NCI-H82 treated with DMSO at 0.1 percent for 48 hours (cell line): ENCODE data around the gene ARHGAP5.
A peak's percentile ranks its signal among the peaks of the same experiment; 100 is the strongest.

Experiments
- DNase-seq: peaks from one replicate; lab custom pipeline; 2025; ENCODE audit not compliant: unreplicated experiment; lab: John Stamatoyannopoulos, UW

Gene ARHGAP5

GRCh38 chr14:32074887-32075572 lies 2.1 kb upstream of the ARHGAP5 start:
- DNase-seq, result no peak

GRCh38 chr14:32075672-32076277 lies 1.3 kb upstream of the ARHGAP5 start:
- DNase-seq, result no peak

GRCh38 chr14:32076278-32077080 lies 625 bp upstream of the ARHGAP5 start:
- peak; percentile 78 for DNase-seq

- peak; percentile 37 for DNase-seq
Measured at GRCh38 chr14:32078023-32078857, 1.1 kb downstream of the ARHGAP5 start.

GRCh38 chr14:32078858-32079216 lies 1.7 kb downstream of the ARHGAP5 start:
- no peak for DNase-seq

GRCh38 chr14:32079264-32079663 lies 2.2 kb downstream of the ARHGAP5 start:
- DNase-seq, result no peak

- no peak for DNase-seq
Measured at GRCh38 chr14:32080001-32080510, 3.0 kb downstream of the ARHGAP5 start.

- no peak for DNase-seq
Measured at GRCh38 chr14:32081901-32082300, 4.8 kb downstream of the ARHGAP5 start.

GRCh38 chr14:32083315-32083624 lies 6.2 kb downstream of the ARHGAP5 start:
- no peak for DNase-seq

GRCh38 chr14:32083789-32084188 lies 6.7 kb downstream of the ARHGAP5 start:
- no peak for DNase-seq

- no peak for DNase-seq
Measured at GRCh38 chr14:32085182-32085844, 8.2 kb downstream of the ARHGAP5 start.

- no peak for DNase-seq
Measured at GRCh38 chr14:32085845-32086383, 8.8 kb downstream of the ARHGAP5 start.

- no peak for DNase-seq
Measured at GRCh38 chr14:32087173-32087861, 10.2 kb downstream of the ARHGAP5 start.

- no peak for DNase-seq
Measured at GRCh38 chr14:32087907-32088306, 10.8 kb downstream of the ARHGAP5 start.

GRCh38 chr14:32090686-32091085 lies 13.6 kb downstream of the ARHGAP5 start:
- DNase-seq, result no peak

GRCh38 chr14:32099473-32099872 lies 22.4 kb downstream of the ARHGAP5 start:
- no peak for DNase-seq

- no peak for DNase-seq
Measured at GRCh38 chr14:32100175-32100574, 23.1 kb downstream of the ARHGAP5 start.

- no peak for DNase-seq
Measured at GRCh38 chr14:32102152-32102787, 25.2 kb downstream of the ARHGAP5 start.

GRCh38 chr14:32102968-32103367 lies 25.9 kb downstream of the ARHGAP5 start:
- no peak for DNase-seq
